CD4-positive, alpha-beta T cell (primary cell): Measurements from ENCODE around the gene RGS12. TPM values are rescaled to one million over a fixed set of nuclear protein-coding genes. Genes with fewer than 3 reads are reported as not detected.

Source experiments
- ATAC-seq: fragments of 200-7000 bp; cut with Tn5 transposase; one replicate; pipeline ENCODE4 v1.10.0; 2022; ENCODE audit warnings: mild to moderate bottlenecking; ENCODE audit not compliant: poor library complexity
- CTCF ChIA-PET: fragments of 350-600 bp; sonication (Branson Sonifier 250); formaldehyde crosslinking; loops from one replicate; lab custom pipeline; 2021; ENCODE audit warnings: antibody characterized with exemption, inconsistent platforms; lab: Charles Lee
- POLR2A ChIA-PET: fragments of 350-600 bp; sonication (Branson Sonifier 250); formaldehyde crosslinking; loops from one replicate; lab custom pipeline; 2021; ENCODE audit warnings: antibody characterized with exemption, inconsistent platforms; lab: Charles Lee
- DNase-seq, 14 experiments: peaks; one replicate each; pipeline ENCODE4 v3.0.0-alpha.2; 2013 to 2020; ENCODE audit warnings: mixed read lengths in 2 of 14
- H3K27ac ChIP-seq, 2 donors: one replicate each; pipeline versions ENCODE4 v1.5.1 to v1.7.0; 2013; ENCODE audit warnings: low read length in 2 of 2, low read depth in 1 of 2, mild to moderate bottlenecking in 1 of 2
- H3K27me3 ChIP-seq, 2 experiments: 1 replicate in 1 of 2; 2 replicates in 1 of 2; pipeline versions ENCODE4 v1.6.1 to v1.7.0; 2013; ENCODE audit warnings: low read length in 2 of 2, control low read depth in 1 of 2, mild to moderate bottlenecking in 1 of 2, moderate library complexity in 1 of 2; ENCODE audit not compliant: insufficient read depth in 2 of 2, control insufficient read depth in 1 of 2
- H3K36me3 ChIP-seq: one replicate; pipeline ENCODE4 v1.6.1; 2013; ENCODE audit warnings: low read length, control low read depth; ENCODE audit not compliant: insufficient read depth
- H3K4me1 ChIP-seq: one replicate; pipeline ENCODE4 v1.6.1; 2013; ENCODE audit warnings: low read length, control low read depth; ENCODE audit not compliant: insufficient read depth
- H3K4me3 ChIP-seq: one replicate; pipeline ENCODE4 v1.5.1; 2013; ENCODE audit warnings: mild to moderate bottlenecking, low read length, moderate library complexity
- H3K9me3 ChIP-seq, 2 experiments: 1 replicate in 1 of 2; 2 replicates in 1 of 2; pipeline versions ENCODE4 v1.6.1 to v1.7.0; 2013; ENCODE audit warnings: low read length in 2 of 2, mild to moderate bottlenecking in 2 of 2, control low read depth in 1 of 2, moderate library complexity in 1 of 2; ENCODE audit not compliant: control insufficient read depth in 1 of 2, insufficient read depth in 1 of 2
- H3K27ac Mint-ChIP-seq: one replicate; pipeline ENCODE4 v1.8.0; 2020; ENCODE audit warnings: mixed read lengths
- H3K27me3 Mint-ChIP-seq: one replicate; pipeline ENCODE4 v1.8.0; 2021; ENCODE audit warnings: mixed read lengths
- H3K36me3 Mint-ChIP-seq: one replicate; pipeline ENCODE4 v1.8.0; 2021; ENCODE audit warnings: low read depth, mixed read lengths
- H3K4me1 Mint-ChIP-seq: one replicate; pipeline ENCODE4 v1.8.0; 2021; ENCODE audit warnings: low read depth, mixed read lengths
- H3K4me3 Mint-ChIP-seq: one replicate; pipeline ENCODE4 v1.8.0; 2020; ENCODE audit warnings: mild to moderate bottlenecking, mixed read lengths
- H3K9me3 Mint-ChIP-seq: one replicate; pipeline ENCODE4 v1.8.0; 2020; ENCODE audit warnings: mixed read lengths
- CTCF ChIP-seq: fragments of 200-600 bp; IDR thresholded peaks from one replicate; pipeline ENCODE4 v1.8.0; 2022; ENCODE audit warnings: antibody characterized with exemption, mild to moderate bottlenecking
- intact Hi-C, 2 experiments: fragments of 100-400 bp; cut with DNase I in 1 of 2; cut with micrococcal nuclease in 1 of 2; formaldehyde crosslinking; loops; one replicate each; pipeline versions ENCODE4 v1.15.1 to v1.9.0; 2023 to 2025; cut with DNase I, micrococcal nuclease
- total RNA-seq, 174 experiments: library from RNA in 2 of 174; stranded (reverse) in 2 of 174; gene quantifications; one replicate each; pipeline ENCODE4 v1.2.3 and lab custom pipeline; 2021 to 2026

RGS12 gene
- total RNA-seq, 2 experiments from 2014 or later: 14.1 to 16.9 TPM

- Histone ChIP-seq H3K27ac (no peak overlapping the region), H3K9me3 (no peaks in the 10 kb centered on the region), H3K4me3 (no peak overlapping the region), H3K36me3 (no peaks in the 10 kb centered on the region), H3K4me1 (no peaks in the 10 kb centered on the region), H3K27me3 (no peaks in the 10 kb centered on the region)
- DNase-seq (no peak), ATAC-seq (no peak)
- no peak overlapping the region for H3K4me3 Mint-ChIP-seq
- TF ChIP-seq CTCF: no peak
- ChIA-PET POLR2A (no interaction called here), CTCF (no interaction called here)
- H3K4me1 Mint-ChIP-seq: no peaks in the 10 kb centered on the region
- H3K36me3 Mint-ChIP-seq: peaks cover 22% of the 10 kb centered on the region
- intact Hi-C loops: no loop called here
- no peak overlapping the region for H3K27ac Mint-ChIP-seq
- no peaks in the 10 kb centered on the region for H3K27me3 Mint-ChIP-seq
- no peaks in the 10 kb centered on the region for H3K9me3 Mint-ChIP-seq
Measured at GRCh38 chr4:3317011-3317655, 24.3 kb downstream of the RGS12 start.

GRCh38 chr4:3317656-3318211 is 24.9 kb downstream of the RGS12 start:
- Mint-ChIP-seq H3K4me3 (no peak overlapping the region), H3K27me3 (no peaks in the 10 kb centered on the region), H3K36me3 (peaks cover 22% of the 10 kb centered on the region), H3K9me3 (no peaks in the 10 kb centered on the region), H3K4me1 (no peaks in the 10 kb centered on the region), H3K27ac (no peak overlapping the region)
- ChIA-PET POLR2A (interaction anchor here (1.1 kb wide), 1 partner anchor 11 kb away, joined by 3 read pairs; no protein-coding TSS in a partner anchor), CTCF (no interaction called here)
- ATAC-seq (no peak), DNase-seq (no peak)
- H3K27ac ChIP-seq: no peak overlapping the region
- intact Hi-C loops: no loop called here
- H3K9me3 ChIP-seq: no peaks in the 10 kb centered on the region
- no peak overlapping the region for H3K4me3 ChIP-seq
- no peaks in the 10 kb centered on the region for H3K27me3 ChIP-seq
- no peaks in the 10 kb centered on the region for H3K4me1 ChIP-seq
- H3K36me3 ChIP-seq: no peaks in the 10 kb centered on the region
- no peak for TF ChIP-seq CTCF

- no peak for TF ChIP-seq CTCF
- Histone ChIP-seq H3K9me3 (no peaks in the 10 kb centered on the region), H3K27ac (no peak overlapping the region), H3K27me3 (no peaks in the 10 kb centered on the region), H3K4me3 (no peak overlapping the region), H3K36me3 (no peaks in the 10 kb centered on the region), H3K4me1 (no peaks in the 10 kb centered on the region)
- intact Hi-C loops: no loop called here
- Mint-ChIP-seq H3K36me3 (peaks cover 27% of the 10 kb centered on the region), H3K27ac (no peak overlapping the region), H3K4me1 (peaks cover 5% of the 10 kb centered on the region), H3K9me3 (no peaks in the 10 kb centered on the region), H3K4me3 (no peak overlapping the region), H3K27me3 (no peaks in the 10 kb centered on the region)
- ATAC-seq (no peak), DNase-seq (no peak)
- ChIA-PET POLR2A (interaction anchor here (1.1 kb wide), 1 partner anchor 12 kb away, joined by 3 read pairs; no protein-coding TSS in a partner anchor), CTCF (no interaction called here)
Measured at GRCh38 chr4:3318561-3319021, 25.8 kb downstream of the RGS12 start.
